GM12878 (cell line): ENCODE results near the gene PIRT. TPM values are rescaled to one million over a fixed set of nuclear protein-coding genes. Genes with fewer than 3 reads are reported as not detected.

Source experiments
- ATAC-seq: fragments of 200-7000 bp; cut with Tn5 transposase; 3 replicates; pipeline ENCODE4 v1.9.1; 2020; ENCODE audit warnings: mild to moderate bottlenecking, moderate library complexity
- BruUV-seq: library from RNA; stranded (reverse); fragments of 400-500 nt; replicated peaks from 2 replicates; lab custom pipeline; 2021; lab: Mats Ljungman, UMichigan
- CTCF ChIA-PET: fragments of 300-600 bp; sonication (Branson Sonifier 250); formaldehyde crosslinking; extraction: SDS; loops from one replicate; lab custom pipeline; 2021; ENCODE audit warnings: inconsistent platforms; lab: Yijun Ruan, JAX
- POLR2A ChIA-PET: fragments of 350-600 bp; formaldehyde crosslinking; extraction: SDS; loops from one replicate; lab custom pipeline; 2021; ENCODE audit warnings: inconsistent platforms; lab: Charles Lee
- RAD21 ChIA-PET: fragments of 300-600 bp; sonication (Branson Sonifier 250); formaldehyde crosslinking; loops from one replicate; lab custom pipeline; 2023; ENCODE audit warnings: antibody characterized with exemption; ENCODE audit not compliant: unreplicated experiment; lab: Charles Lee
- SMC1A ChIA-PET: fragments of 300-600 bp; sonication (Branson Sonifier 250); formaldehyde crosslinking; loops from one replicate; lab custom pipeline; 2023; ENCODE audit not compliant: unreplicated experiment, uncharacterized antibody; lab: Charles Lee
- DNase-seq: peaks from one replicate; pipeline ENCODE4 v3.0.0-alpha.2; 2011; ENCODE audit warnings: low read depth, low spot score
- FAIRE-seq: peaks from 3 replicates; lab custom pipeline; 2011; peaks lifted over from hg19 to GRCh38; lab: Jason Lieb, UNC
- H2AFZ ChIP-seq: 2 replicates; pipeline ENCODE4 v1.6.0; 2011; ENCODE audit warnings: low read depth, low read length, control low read depth; ENCODE audit not compliant: control insufficient read depth
- H3K27ac ChIP-seq: 2 replicates; pipeline ENCODE4 v1.5.1; 2011; ENCODE audit warnings: control low read depth; ENCODE audit not compliant: control insufficient read depth, insufficient read depth
- H3K27me3 ChIP-seq, 2 experiments: replicated peaks in 1 of 2; 2 replicates each; pipeline versions ENCODE4 v1.6.0 to v1.6.1; 2011; ENCODE audit warnings: low read length in 1 of 2; ENCODE audit not compliant: control insufficient read depth in 2 of 2, insufficient read depth in 2 of 2
- H3K36me3 ChIP-seq, 2 experiments: 2 replicates each; pipeline ENCODE4 v1.5.1; 2011; ENCODE audit warnings: low read length in 1 of 2; ENCODE audit not compliant: control insufficient read depth in 2 of 2, insufficient read depth in 2 of 2
- H3K4me1 ChIP-seq: 2 replicates; pipeline ENCODE4 v1.6.1; 2011; ENCODE audit warnings: mild to moderate bottlenecking, low read length, moderate library complexity, mixed read lengths; ENCODE audit not compliant: control insufficient read depth, insufficient read depth
- H3K4me2 ChIP-seq: 2 replicates; pipeline ENCODE4 v1.6.0; 2011; ENCODE audit warnings: control low read depth; ENCODE audit not compliant: control insufficient read depth, insufficient read depth
- H3K4me3 ChIP-seq: fragments of 200-600 bp; sonication (generic); 2 replicates; pipeline ENCODE4 v1.5.1; 2016
- H3K79me2 ChIP-seq: 2 replicates; pipeline ENCODE4 v1.6.0; 2011; ENCODE audit warnings: low read length; ENCODE audit not compliant: control insufficient read depth, insufficient read depth
- H3K9ac ChIP-seq: 2 replicates; pipeline ENCODE4 v1.8.0; 2011; ENCODE audit warnings: low read length, control low read depth, mixed read lengths; ENCODE audit not compliant: control insufficient read depth, insufficient read depth
- H3K9me3 ChIP-seq: replicated peaks from 3 replicates; pipeline ENCODE4 v1.5.1; 2011; ENCODE audit warnings: mild to moderate bottlenecking, low read length; ENCODE audit not compliant: control insufficient read depth, insufficient read depth
- H4K20me1 ChIP-seq: 2 replicates; pipeline ENCODE4 v1.6.0; 2011; ENCODE audit not compliant: control insufficient read depth, insufficient read depth
- CHD2 ChIP-seq: IDR thresholded peaks from 2 replicates; pipeline ENCODE4 v1.6.1; 2011; ENCODE audit warnings: low read depth, low read length, improper control_type of control experiment, borderline replicate concordance
- DPF2 ChIP-seq: fragments of 450-650 bp; IDR thresholded peaks from 2 replicates; pipeline ENCODE4 v1.6.1; 2017; ENCODE audit warnings: mild to moderate bottlenecking
- IRF4 ChIP-seq: IDR thresholded peaks from 2 replicates; pipeline ENCODE4 v1.6.1; 2011; ENCODE audit warnings: low read depth, low read length
- KAT2A ChIP-seq: conservative IDR thresholded peaks from 2 replicates; pipeline ENCODE4 v1.6.1; 2011; ENCODE audit warnings: low read depth, low read length; ENCODE audit not compliant: control insufficient read depth
- PAX5 ChIP-seq: IDR thresholded peaks from 2 replicates; pipeline ENCODE4 v1.6.1; 2011; ENCODE audit warnings: low read depth, low read length, borderline replicate concordance
- RBBP5 ChIP-seq: fragments of 200-600 bp; sonication (generic); conservative IDR thresholded peaks from 2 replicates; pipeline ENCODE4 v1.6.1; 2016
- SIN3A ChIP-seq: IDR thresholded peaks from 2 replicates; pipeline ENCODE4 v1.6.1; 2012; ENCODE audit warnings: low read depth, low read length, improper control_type of control experiment
- SMAD1 ChIP-seq: fragments of 450-650 bp; IDR thresholded peaks from 2 replicates; pipeline ENCODE4 v1.6.1; 2018; ENCODE audit warnings: mild to moderate bottlenecking, low read depth; ENCODE audit not compliant: partially characterized antibody
- SREBF1 ChIP-seq: IDR thresholded peaks from 2 replicates; pipeline ENCODE4 v1.6.1; 2012; ENCODE audit warnings: mild to moderate bottlenecking, low read length
- TCF7 ChIP-seq: IDR thresholded peaks from 2 replicates; pipeline ENCODE4 v1.6.1; 2014; ENCODE audit warnings: antibody characterized with exemption, borderline replicate concordance
- ZNF217 ChIP-seq: fragments of 450-650 bp; IDR thresholded peaks from 2 replicates; pipeline ENCODE4 v1.6.1; 2017; ENCODE audit warnings: antibody characterized with exemption, mild to moderate bottlenecking
- ZSCAN29 ChIP-seq: fragments of 450-650 bp; IDR thresholded peaks from 2 replicates; pipeline ENCODE4 v1.6.1; 2017; ENCODE audit warnings: mild to moderate bottlenecking, moderate library complexity
- WGBS: methylation state at CpG from one replicate; pipeline ENCODE4 v1.1.6; 2016; ENCODE audit warnings: low lambda C conversion rate; ENCODE audit not compliant: insufficient replicate concordance, insufficient coverage; ENCODE audit errors: missing lambda C conversion rate; 5-methylcytosine and 5-hydroxymethylcytosine counted together
- in situ Hi-C: fragments of 300-500 bp; cut with MboI; formaldehyde crosslinking; loops from 9 replicates; pipeline ENCODE4 v1.14.3; 2018; ENCODE audit warnings: mixed read lengths
- intact Hi-C: fragments of 100-400 bp; cut with micrococcal nuclease; formaldehyde crosslinking; loops from one replicate; pipeline ENCODE4 v1.14.2; 2022; ENCODE audit not compliant: unreplicated experiment
- polyA plus RNA-seq, 11 experiments: library from polyadenylated mRNA; depleted of rRNA in 4 of 11; unstranded in 6 of 11; stranded (reverse) in 5 of 11; fragments of >200 nt; fragmentation: Nextera tagmentation in 4 of 11; fragmentation: Illumina TruSeq in 1 of 11; extraction: Ambion mirVana in 4 of 11; extraction: Trizol in 1 of 11; gene quantifications; 1 replicate in 1 of 11; 2 replicates in 10 of 11; pipeline versions ENCODE4 v1.2.1 to v1.2.3, GENCODE V29; 2011 to 2016; ENCODE audit warnings: inconsistent platforms in 2 of 11, missing spikeins in 2 of 11, low read depth in 1 of 11
- total RNA-seq, 4 experiments: library from RNA; depleted of rRNA in 3 of 4; stranded (reverse); fragments of >200 nt in 3 of 4; fragmentation: Illumina TruSeq in 1 of 4; extraction: Trizol in 1 of 4; gene quantifications; 2 replicates each; pipeline versions ENCODE4 v1.2.1 to v1.2.3, GENCODE V29; 2013 to 2021

Gene PIRT
- total and polyA plus RNA-seq, 10 of the 15 experiments (the other 5 are each of a cell fraction or from before 2014, with no cell fraction given) = not detected

GRCh38 chr17:10836966-10837590 is 809 bp downstream of the PIRT start:
- BruUV-seq = no TSS peak
- Histone ChIP-seq H2AFZ (no peak overlapping the region), H3K36me3 (no peaks in the 10 kb centered on the region), H3K79me2 (no peaks in the 10 kb centered on the region), H3K9me3 (no peaks in the 10 kb centered on the region), H4K20me1 (no peaks in the 10 kb centered on the region), H3K4me2 (no peak overlapping the region), H3K27ac (no peak overlapping the region), H3K4me3 (no peak overlapping the region), H3K9ac (no peak overlapping the region), H3K4me1 (no peaks in the 10 kb centered on the region), H3K27me3 (0 out of 4 replicates have a peak, but pooled peaks cover 0 to 1% of the 10 kb centered on the region in 2 experiments)
- FAIRE-seq = no peak
- 32% methylated on average over 15 of the region's 15 CpGs for WGBS
- intact Hi-C loops (no loop called here), in situ Hi-C loops (no loop called here)
- ATAC-seq = no peak
- POLR2A ChIA-PET = no interaction called here
- TF ChIP-seq RBBP5 (no peak), ZNF217 (no peak), ZSCAN29 (no peak), CHD2 (no peak), DPF2 (no peak), PAX5 (no peak), SIN3A (no peak), TCF7 (no peak), SMAD1 (no peak), SREBF1 (no peak), KAT2A (no peak), IRF4 (no peak)
- CTCF ChIA-PET = interaction anchor here (0.5 to 1.1 kb wide), 2 partner anchors 38 to 64 kb away, joined by 3 read pairs; no protein-coding TSS in a partner anchor
- no peak for DNase-seq
- SMC1A ChIA-PET = no interaction called here
- RAD21 ChIA-PET = no interaction called here
